NCI-H2227 treated with DMSO at 0.1 percent for 48 hours (cell line): ENCODE results near the gene ANGEL2.
"Not testable (repeated sequence)": the region's sequence is repeated elsewhere in the genome, so short reads cannot be mapped to it uniquely, and the experiment has no call there.

Source experiments
- DNase-seq: peaks from one replicate; lab custom pipeline; 2025; lab: John Stamatoyannopoulos, UW

The ANGEL2 gene

GRCh38 chr1:212975111-212975918, 40.4 kb downstream of the ANGEL2 start:
- no peak for DNase-seq

- DNase-seq: no peak
Observed at GRCh38 chr1:212974711-212975110, 41.0 kb downstream of the ANGEL2 start.

- DNase-seq: no peak
Observed at GRCh38 chr1:212973899-212974298, 41.8 kb downstream of the ANGEL2 start.

GRCh38 chr1:212973426-212973825, 42.2 kb downstream of the ANGEL2 start:
- no peak for DNase-seq

- DNase-seq: no peak
Observed at GRCh38 chr1:212971312-212971711, 44.4 kb downstream of the ANGEL2 start.

- DNase-seq: no peak
Observed at GRCh38 chr1:212970085-212970484, 45.6 kb downstream of the ANGEL2 start.

- DNase-seq: no peak
Observed at GRCh38 chr1:212968368-212968863, 47.3 kb downstream of the ANGEL2 start.

GRCh38 chr1:212967801-212968200, 47.9 kb downstream of the ANGEL2 start:
- no peak for DNase-seq

GRCh38 chr1:212966616-212967015, 49.1 kb downstream of the ANGEL2 start:
- DNase-seq: no peak

- DNase-seq: not testable (repeated sequence)
Observed at GRCh38 chr1:212964993-212965392, 50.7 kb downstream of the ANGEL2 start.

- no peak for DNase-seq
Observed at GRCh38 chr1:212964102-212964501, 51.6 kb downstream of the ANGEL2 start.

- DNase-seq: no peak
Observed at GRCh38 chr1:212962509-212962908, 53.2 kb downstream of the ANGEL2 start.

- no peak for DNase-seq
Observed at GRCh38 chr1:212960932-212961331, 54.7 kb downstream of the ANGEL2 start.

GRCh38 chr1:212959266-212960220, 56.1 kb downstream of the ANGEL2 start:
- no peak for DNase-seq

GRCh38 chr1:212958175-212958574, 57.5 kb downstream of the ANGEL2 start:
- DNase-seq: no peak

GRCh38 chr1:212957546-212957945, 58.1 kb downstream of the ANGEL2 start:
- DNase-seq: no peak

GRCh38 chr1:212955961-212956620, 59.6 kb downstream of the ANGEL2 start:
- DNase-seq: no peak

GRCh38 chr1:212955098-212955497, 60.6 kb downstream of the ANGEL2 start:
- DNase-seq: no peak

- DNase-seq: no peak
Observed at GRCh38 chr1:212954514-212954913, 61.2 kb downstream of the ANGEL2 start.

GRCh38 chr1:212953321-212953720, 62.3 kb downstream of the ANGEL2 start:
- no peak for DNase-seq

GRCh38 chr1:212952641-212952976, 63.1 kb downstream of the ANGEL2 start:
- no peak for DNase-seq

- no peak for DNase-seq
Observed at GRCh38 chr1:212951947-212952640, 63.6 kb downstream of the ANGEL2 start.
